ENCODE data around the gene C1orf232.

The C1orf232 gene

GRCh38 chr1:26168410-26169197, at the start of gene C1orf232:
C1orf232 (minus strand) TSS chr1:26168963; CDS start chr1:26168499, 464 bp downstream.
- POLR2A ChIA-PET, result no interaction called here
- no peak for TF ChIP-seq CTCF (IDR thresholded peaks at IDR 0.05; ENCODE audit: control extremely low read depth, extremely low read depth, low read depth, missing control alignments)
- CTCF ChIA-PET, result interaction anchor here (1.4 to 3.4 kb wide), 13 partner anchors 11 to 249 kb away, joined by 3 to 44 read pairs (median 6); partner anchors contain the start of genes CEP85 and CNKSR1
- DNase-seq (ENCODE audit: extremely low spot score), result no peak

- POLR2A ChIA-PET, result no interaction called here
- CTCF ChIA-PET, result no interaction called here
- no peak for TF ChIP-seq CTCF (IDR thresholded peaks at IDR 0.05; ENCODE audit: control extremely low read depth, extremely low read depth, low read depth, missing control alignments)
- DNase-seq (ENCODE audit: extremely low spot score), result no peak
Observed at GRCh38 chr1:26215246-26215645, 46.5 kb upstream of the C1orf232 start.

- POLR2A ChIA-PET, result no interaction called here
- CTCF ChIA-PET, result interaction anchor here (1.4 to 4.9 kb wide), 2 partner anchors 11 to 20 kb away, joined by 4 to 22 read pairs; partner anchors contain the start of gene CEP85
- DNase-seq (ENCODE audit: extremely low spot score), result no peak
- TF ChIP-seq CTCF (IDR thresholded peaks at IDR 0.05; ENCODE audit: control extremely low read depth, extremely low read depth, low read depth, missing control alignments), result no peak
Observed at GRCh38 chr1:26213335-26213905, 44.7 kb upstream of the C1orf232 start.

- ChIA-PET POLR2A (no interaction called here), CTCF (interaction anchor here (0.9 to 4.9 kb wide), 4 partner anchors 10 to 35 kb away, joined by 3 to 22 read pairs (median 4); partner anchors contain the start of genes CEP85 and CNKSR1)
- no peak for DNase-seq (ENCODE audit: extremely low spot score)
- no peak for TF ChIP-seq CTCF (IDR thresholded peaks at IDR 0.05; ENCODE audit: control extremely low read depth, extremely low read depth, low read depth, missing control alignments)
Observed at GRCh38 chr1:26212726-26213125, 44.0 kb upstream of the C1orf232 start.

GRCh38 chr1:26210147-26210870, 41.5 kb upstream of the C1orf232 start:
- no peak for DNase-seq (ENCODE audit: extremely low spot score)
- TF ChIP-seq CTCF (IDR thresholded peaks at IDR 0.05; ENCODE audit: control extremely low read depth, extremely low read depth, low read depth, missing control alignments), result no peak
- ChIA-PET POLR2A (no interaction called here), CTCF (interaction anchor here (1.0 to 4.9 kb wide), 5 partner anchors 13 to 148 kb away, joined by 3 to 22 read pairs (median 3); partner anchors contain the start of genes CEP85 and ZNF593)

- ChIA-PET POLR2A (no interaction called here), CTCF (interaction anchor here (0.6 to 2.0 kb wide), 8 partner anchors 8 to 213 kb away, joined by 3 to 7 read pairs (median 4); partner anchors contain the start of genes CATSPER4 and CEP85)
- TF ChIP-seq CTCF (IDR thresholded peaks at IDR 0.05; ENCODE audit: control extremely low read depth, extremely low read depth, low read depth, missing control alignments), result no peak
- no peak for DNase-seq (ENCODE audit: extremely low spot score)
Observed at GRCh38 chr1:26203642-26204318, 35.0 kb upstream of the C1orf232 start.
